ENCODE data around the gene NXPH4.
A peak's percentile ranks its signal among the peaks of the same experiment; 100 is the strongest.

The NXPH4 gene

DNA sequence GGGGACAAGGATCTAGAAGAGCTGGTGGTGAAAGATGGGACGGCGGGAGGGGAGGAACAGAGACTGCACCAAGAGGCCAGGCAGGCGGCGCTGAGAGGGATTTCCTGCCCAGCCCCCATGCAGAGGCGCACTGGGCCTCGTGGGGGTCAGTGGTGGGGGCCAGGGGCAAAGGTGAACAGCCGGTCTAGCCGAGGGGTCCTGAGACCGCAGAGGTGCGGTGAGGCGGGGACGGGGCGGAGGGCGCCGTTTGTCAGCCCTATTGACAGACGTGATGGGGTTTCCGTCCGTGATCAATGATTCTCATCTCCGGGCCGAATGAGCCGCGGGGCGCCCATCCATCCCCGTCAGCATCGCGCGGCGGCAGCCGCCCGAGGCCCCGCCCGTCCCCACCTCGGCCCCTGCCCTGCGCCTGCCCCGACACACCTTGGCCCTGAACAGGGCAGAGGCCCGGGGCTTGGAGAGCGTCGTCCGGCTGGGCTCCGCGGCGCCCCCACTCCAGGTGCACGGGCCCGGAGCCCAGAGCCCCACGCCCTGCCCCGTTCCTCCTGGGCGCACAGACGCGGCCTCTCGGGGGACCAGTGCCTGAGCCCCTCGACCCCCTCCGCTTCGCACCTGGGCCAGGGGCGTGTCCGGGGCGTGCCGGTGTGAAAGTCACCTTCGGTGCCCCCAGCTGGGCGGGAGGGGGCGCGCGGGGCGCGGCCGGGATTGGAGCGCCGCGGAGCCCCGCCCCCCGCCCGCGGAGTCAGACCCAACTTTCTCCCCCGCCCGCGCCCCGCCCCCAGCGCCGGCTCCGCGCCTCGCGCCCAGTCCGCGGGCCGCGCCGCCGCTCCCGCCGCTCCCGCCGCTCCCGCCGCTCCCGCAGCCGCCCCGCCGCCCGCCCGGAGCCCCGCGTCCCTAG, at the start of gene NXPH4:
Gene NXPH4 (plus strand): TSS at position 781 of the 898 bp plus-strand sequence. CDS start 176 bp downstream, outside the sequence.
- DNase-seq, result peak; percentile 73
- Mint-ChIP-seq H3K4me3 (peak within 1 kb of the TSS; percentile 73), H3K4me1 (ENCODE audit: low read depth) (peaks cover 40% of the 10 kb centered on the region), H3K9me3 (no peaks in the 10 kb centered on the region), H3K36me3 (ENCODE audit: low read depth) (no peaks in the 10 kb centered on the region), H3K27me3 (peaks cover 71% of the 10 kb centered on the region), H3K27ac (peak within 1 kb of the TSS; percentile 48)

- peak overlapping the region; percentile 72 for H3K27ac Mint-ChIP-seq
- peak; percentile 52 for DNase-seq
- H3K9me3 Mint-ChIP-seq, result no peaks in the 10 kb centered on the region
- peaks cover 13% of the 10 kb centered on the region for H3K4me1 Mint-ChIP-seq (ENCODE audit: low read depth)
- no peak overlapping the region for H3K4me3 Mint-ChIP-seq
- no peaks in the 10 kb centered on the region for H3K27me3 Mint-ChIP-seq
- no peaks in the 10 kb centered on the region for H3K36me3 Mint-ChIP-seq (ENCODE audit: low read depth)
Observed at GRCh38 chr12:57166971-57167371, 49.6 kb upstream of the NXPH4 start.

- DNase-seq, result no peak
- Mint-ChIP-seq H3K9me3 (no peaks in the 10 kb centered on the region), H3K27ac (no peak overlapping the region)
Observed at GRCh38 chr12:57168058-57168457, 48.5 kb upstream of the NXPH4 start.

DNA sequence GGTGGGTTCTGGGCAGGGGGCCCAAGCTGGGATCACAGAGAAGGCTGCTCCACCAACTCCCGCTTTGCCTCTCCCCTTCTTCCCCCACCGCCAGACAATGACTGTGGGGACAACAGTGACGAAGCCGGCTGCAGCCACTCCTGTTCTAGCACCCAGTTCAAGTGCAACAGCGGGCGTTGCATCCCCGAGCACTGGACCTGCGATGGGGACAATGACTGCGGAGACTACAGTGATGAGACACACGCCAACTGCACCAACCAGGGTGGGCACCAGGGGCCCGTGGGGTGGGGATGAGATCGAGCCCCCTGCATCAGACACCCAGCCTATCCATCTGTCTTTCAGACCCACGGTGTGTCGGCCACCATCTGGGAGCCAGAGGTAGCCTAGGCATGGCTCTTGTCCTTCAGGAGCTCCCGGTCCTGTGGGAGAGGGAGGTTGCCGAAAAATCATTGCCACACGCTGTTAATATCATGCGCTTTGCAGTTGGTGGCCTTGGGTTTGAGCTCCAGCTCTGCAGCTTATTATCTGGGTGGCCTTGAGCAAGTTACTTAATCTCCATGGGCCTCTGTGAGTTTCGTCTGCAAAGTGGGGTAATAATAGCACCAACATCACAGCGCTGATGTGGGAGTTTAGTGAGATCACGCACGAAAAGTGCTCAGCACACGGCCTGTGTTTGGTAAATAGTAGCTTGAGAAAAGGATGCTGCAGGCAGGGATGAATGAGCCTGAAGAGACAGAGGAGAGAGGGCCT, 47.4 kb upstream of the NXPH4 start:
- Mint-ChIP-seq H3K9me3 (no peaks in the 10 kb centered on the region), H3K27me3 (no peaks in the 10 kb centered on the region), H3K4me1 (ENCODE audit: low read depth) (peaks cover 13% of the 10 kb centered on the region), H3K4me3 (no peak overlapping the region), H3K36me3 (ENCODE audit: low read depth) (no peaks in the 10 kb centered on the region), H3K27ac (no peak overlapping the region)
- DNase-seq, result no peak

More at GRCh38 chr12:57168058-57168457, 48.5 kb upstream of the NXPH4 start:
- Mint-ChIP-seq H3K27me3 (no peaks in the 10 kb centered on the region), H3K4me3 (no peak overlapping the region), H3K36me3 (ENCODE audit: low read depth) (no peaks in the 10 kb centered on the region), H3K4me1 (ENCODE audit: low read depth) (peaks cover 13% of the 10 kb centered on the region)

GRCh38 chr12:57169969-57170368, 46.6 kb upstream of the NXPH4 start:
- Mint-ChIP-seq H3K27me3 (no peaks in the 10 kb centered on the region), H3K36me3 (ENCODE audit: low read depth) (no peaks in the 10 kb centered on the region), H3K9me3 (no peaks in the 10 kb centered on the region), H3K27ac (no peak overlapping the region), H3K4me3 (no peak overlapping the region), H3K4me1 (ENCODE audit: low read depth) (peaks cover 13% of the 10 kb centered on the region)
- no peak for DNase-seq

DNA sequence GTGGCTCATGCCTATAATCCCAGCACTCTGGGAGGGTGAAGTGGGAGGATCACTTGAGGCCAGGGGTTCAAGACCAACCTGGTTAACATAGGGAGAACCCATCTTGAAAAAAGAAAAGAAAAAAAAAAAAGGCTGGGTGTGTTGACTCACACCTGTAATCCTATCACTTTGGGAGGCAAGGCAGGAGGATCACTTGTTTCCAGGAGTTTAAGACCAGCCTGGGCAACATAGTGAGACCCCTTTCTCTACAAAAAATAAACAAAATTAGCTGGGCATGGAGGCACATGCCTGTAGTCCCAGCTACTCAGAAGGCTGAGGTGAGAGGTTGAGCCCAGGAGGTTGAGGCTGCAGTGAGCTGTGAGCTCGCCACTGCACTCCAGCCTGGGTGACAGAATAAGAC, 46.2 kb upstream of the NXPH4 start:
- no peak overlapping the region for H3K27ac Mint-ChIP-seq
- no peaks in the 10 kb centered on the region for H3K9me3 Mint-ChIP-seq
- no peak for DNase-seq
- H3K4me1 Mint-ChIP-seq (ENCODE audit: low read depth), result peaks cover 13% of the 10 kb centered on the region
- H3K36me3 Mint-ChIP-seq (ENCODE audit: low read depth), result no peaks in the 10 kb centered on the region
- no peak overlapping the region for H3K4me3 Mint-ChIP-seq
- H3K27me3 Mint-ChIP-seq, result no peaks in the 10 kb centered on the region

- Mint-ChIP-seq H3K9me3 (no peaks in the 10 kb centered on the region), H3K36me3 (ENCODE audit: low read depth) (no peaks in the 10 kb centered on the region), H3K4me3 (no peak overlapping the region), H3K27me3 (no peaks in the 10 kb centered on the region), H3K27ac (no peak overlapping the region), H3K4me1 (ENCODE audit: low read depth) (peaks cover 13% of the 10 kb centered on the region)
- no peak for DNase-seq
Observed at GRCh38 chr12:57170927-57171326, 45.7 kb upstream of the NXPH4 start.

DNA sequence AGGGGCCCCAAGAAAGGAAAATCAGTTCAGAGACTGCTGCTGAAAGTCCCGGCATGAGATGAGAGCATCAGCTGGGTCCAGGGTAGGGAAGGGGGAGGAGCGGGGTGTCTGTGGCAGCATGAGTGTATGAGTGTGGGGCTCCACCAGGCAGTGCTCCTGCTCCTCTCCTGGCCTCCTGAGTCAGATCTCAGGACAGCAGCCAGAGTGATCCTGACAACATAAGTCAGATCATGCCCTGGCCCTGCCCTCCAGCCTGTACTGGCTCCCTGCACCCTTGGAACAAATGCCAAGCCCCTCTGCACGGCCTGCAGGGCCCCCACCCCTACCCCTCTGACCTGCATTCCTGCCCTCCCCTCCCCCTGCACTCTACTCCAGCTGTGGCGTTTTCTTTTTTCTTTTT, 44.9 kb upstream of the NXPH4 start:
- no peaks in the 10 kb centered on the region for H3K27me3 Mint-ChIP-seq
- H3K4me3 Mint-ChIP-seq, result no peak overlapping the region
- H3K9me3 Mint-ChIP-seq, result no peaks in the 10 kb centered on the region
- H3K27ac Mint-ChIP-seq, result no peak overlapping the region
- no peak for DNase-seq
- no peaks in the 10 kb centered on the region for H3K36me3 Mint-ChIP-seq (ENCODE audit: low read depth)
- H3K4me1 Mint-ChIP-seq (ENCODE audit: low read depth), result peaks cover 9% of the 10 kb centered on the region

GRCh38 chr12:57173089-57173488, 43.5 kb upstream of the NXPH4 start:
- H3K27me3 Mint-ChIP-seq, result no peaks in the 10 kb centered on the region
- H3K36me3 Mint-ChIP-seq (ENCODE audit: low read depth), result no peaks in the 10 kb centered on the region
- H3K27ac Mint-ChIP-seq, result no peak overlapping the region
- no peaks in the 10 kb centered on the region for H3K9me3 Mint-ChIP-seq
- no peaks in the 10 kb centered on the region for H3K4me1 Mint-ChIP-seq (ENCODE audit: low read depth)
- no peak overlapping the region for H3K4me3 Mint-ChIP-seq
- DNase-seq, result peak; percentile 45

DNA sequence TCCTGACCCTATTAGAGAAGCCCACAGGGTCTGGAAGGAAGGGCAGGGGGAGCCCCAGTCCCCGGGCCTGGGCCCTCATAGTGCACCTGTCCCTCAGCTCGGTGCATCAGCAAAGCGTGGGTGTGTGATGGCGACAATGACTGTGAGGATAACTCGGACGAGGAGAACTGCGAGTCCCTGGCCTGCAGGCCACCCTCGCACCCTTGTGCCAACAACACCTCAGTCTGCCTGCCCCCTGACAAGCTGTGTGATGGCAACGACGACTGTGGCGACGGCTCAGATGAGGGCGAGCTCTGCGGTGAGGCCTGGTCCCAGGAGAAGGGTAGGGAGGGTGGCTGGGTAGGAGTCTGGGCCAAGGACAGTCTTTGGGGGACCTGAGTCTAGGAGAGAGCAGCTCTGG, 42.9 kb upstream of the NXPH4 start:
- no peak overlapping the region for H3K27ac Mint-ChIP-seq
- no peak overlapping the region for H3K4me3 Mint-ChIP-seq
- H3K27me3 Mint-ChIP-seq, result no peaks in the 10 kb centered on the region
- no peaks in the 10 kb centered on the region for H3K9me3 Mint-ChIP-seq
- H3K4me1 Mint-ChIP-seq (ENCODE audit: low read depth), result no peaks in the 10 kb centered on the region
- H3K36me3 Mint-ChIP-seq (ENCODE audit: low read depth), result no peaks in the 10 kb centered on the region
- no peak for DNase-seq

DNA sequence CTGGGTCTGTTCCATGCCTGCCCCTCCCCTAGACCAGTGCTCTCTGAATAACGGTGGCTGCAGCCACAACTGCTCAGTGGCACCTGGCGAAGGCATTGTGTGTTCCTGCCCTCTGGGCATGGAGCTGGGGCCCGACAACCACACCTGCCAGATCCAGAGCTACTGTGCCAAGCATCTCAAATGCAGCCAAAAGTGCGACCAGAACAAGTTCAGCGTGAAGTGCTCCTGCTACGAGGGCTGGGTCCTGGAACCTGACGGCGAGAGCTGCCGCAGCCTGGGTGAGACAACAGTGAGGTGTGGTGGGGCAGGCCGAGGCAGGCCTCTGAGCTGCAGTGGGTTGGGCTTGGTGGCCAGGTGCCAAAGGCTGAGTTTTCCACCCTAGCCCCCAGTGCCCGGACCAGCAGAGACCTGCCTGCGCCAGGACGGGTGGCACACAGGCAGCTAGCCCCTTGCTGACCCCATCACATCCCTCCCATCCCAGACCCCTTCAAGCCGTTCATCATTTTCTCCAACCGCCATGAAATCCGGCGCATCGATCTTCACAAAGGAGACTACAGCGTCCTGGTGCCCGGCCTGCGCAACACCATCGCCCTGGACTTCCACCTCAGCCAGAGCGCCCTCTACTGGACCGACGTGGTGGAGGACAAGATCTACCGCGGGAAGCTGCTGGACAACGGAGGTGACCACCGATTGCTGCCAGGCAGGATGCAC, 41.0 kb upstream of the NXPH4 start:
- Mint-ChIP-seq H3K27me3 (no peaks in the 10 kb centered on the region), H3K36me3 (ENCODE audit: low read depth) (no peaks in the 10 kb centered on the region), H3K27ac (no peak overlapping the region), H3K9me3 (no peaks in the 10 kb centered on the region), H3K4me3 (no peak overlapping the region), H3K4me1 (ENCODE audit: low read depth) (no peaks in the 10 kb centered on the region)
- DNase-seq, result peak; percentile 60

- Mint-ChIP-seq H3K9me3 (no peaks in the 10 kb centered on the region), H3K27me3 (no peaks in the 10 kb centered on the region), H3K27ac (no peak overlapping the region), H3K4me1 (ENCODE audit: low read depth) (no peaks in the 10 kb centered on the region), H3K36me3 (ENCODE audit: low read depth) (no peaks in the 10 kb centered on the region), H3K4me3 (no peak overlapping the region)
- no peak for DNase-seq
Observed at GRCh38 chr12:57176139-57176477, 40.5 kb upstream of the NXPH4 start.

GRCh38 chr12:57176846-57177245, 39.7 kb upstream of the NXPH4 start:
- Mint-ChIP-seq H3K27me3 (no peaks in the 10 kb centered on the region), H3K4me1 (ENCODE audit: low read depth) (no peaks in the 10 kb centered on the region), H3K4me3 (no peak overlapping the region), H3K27ac (no peak overlapping the region), H3K9me3 (no peaks in the 10 kb centered on the region), H3K36me3 (ENCODE audit: low read depth) (no peaks in the 10 kb centered on the region)
- no peak for DNase-seq

DNA sequence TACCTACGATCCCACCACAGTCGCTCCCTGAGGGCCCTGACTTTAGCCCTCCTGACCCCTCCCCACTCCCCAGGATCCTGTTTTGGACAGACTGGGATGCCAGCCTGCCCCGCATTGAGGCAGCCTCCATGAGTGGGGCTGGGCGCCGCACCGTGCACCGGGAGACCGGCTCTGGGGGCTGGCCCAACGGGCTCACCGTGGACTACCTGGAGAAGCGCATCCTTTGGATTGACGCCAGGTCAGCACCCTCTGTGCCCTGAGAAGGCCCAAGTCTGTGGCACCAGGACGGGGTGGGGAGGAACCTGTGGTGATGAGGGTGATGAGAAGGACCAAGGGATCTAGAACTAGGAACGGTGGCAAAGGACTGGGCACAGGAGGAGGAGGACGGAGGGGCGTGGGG, 39.2 kb upstream of the NXPH4 start:
- Mint-ChIP-seq H3K27me3 (no peaks in the 10 kb centered on the region), H3K9me3 (no peaks in the 10 kb centered on the region), H3K4me3 (no peak overlapping the region), H3K36me3 (ENCODE audit: low read depth) (no peaks in the 10 kb centered on the region), H3K27ac (no peak overlapping the region), H3K4me1 (ENCODE audit: low read depth) (no peaks in the 10 kb centered on the region)
- no peak for DNase-seq

All from activated T-cell treated with anti-CD3 and anti-CD28 coated beads, Interleukin-2, amount 50 U/mL, for 24 hours (primary cell).